ENCODE data around the gene CCDC6. TPM values are rescaled to one million over a fixed set of nuclear protein-coding genes. Genes with fewer than 3 reads are reported as not detected.

Gene CCDC6
- total RNA-seq, 1 experiment from 2014 or later, result 58.4 TPM

GRCh38 chr10:59950105-59950504 is 43.7 kb upstream of the CCDC6 start:
- H3K14ac ChIP-seq (ENCODE audit: insufficient read depth, low read length), result no peak overlapping the region
- no peak overlapping the region for H2BK20ac ChIP-seq (ENCODE audit: low read depth, low read length, poor library complexity, severe bottlenecking)
- no peak overlapping the region for H3K4ac ChIP-seq (ENCODE audit: low read depth, low read length)
- H2AK5ac ChIP-seq (ENCODE audit: insufficient read length, low read length), result no peak overlapping the region
- H3K79me1 ChIP-seq (ENCODE audit: insufficient read depth, low read depth, low read length, poor library complexity, severe bottlenecking), result no peaks in the 10 kb centered on the region
- 0 out of 5 replicates have a peak, but pooled peaks cover 0 to 3% of the 10 kb centered on the region in 2 experiments for H3K9me3 Mint-ChIP-seq
- no peak overlapping the region for H3K18ac ChIP-seq (ENCODE audit: insufficient read length, low read depth, low read length)
- no peaks in the 10 kb centered on the region for H4K20me1 ChIP-seq (ENCODE audit: control insufficient read depth, insufficient read depth, insufficient read length)
- no peak overlapping the region for H2AFZ ChIP-seq (ENCODE audit: low read length)
- no peaks in the 10 kb centered on the region for H3K9me3 ChIP-seq (ENCODE audit: control insufficient read depth, low read depth, low read length)
- no peak overlapping the region for H2BK5ac ChIP-seq (ENCODE audit: insufficient read length, low read length)
- H3K23me2 ChIP-seq (ENCODE audit: insufficient read length, low read depth, low read length, poor library complexity, severe bottlenecking), result no peaks in the 10 kb centered on the region
- no peaks in the 10 kb centered on the region for H3K27me3 Mint-ChIP-seq (ENCODE audit: low read depth)
- no peak overlapping the region for H2BK15ac ChIP-seq (ENCODE audit: low read depth, low read length)
- H4K5ac ChIP-seq (ENCODE audit: insufficient read length, low read depth, low read length), result no peak overlapping the region
- H3K9ac ChIP-seq (ENCODE audit: extremely low read depth, insufficient read length, low read length), result no peak overlapping the region
- no peak for TF ChIP-seq CTCF (conservative IDR thresholded peaks at IDR 0.05)
- no peak overlapping the region for H3K4me3 Mint-ChIP-seq
- no peak overlapping the region for H3T11ph ChIP-seq (ENCODE audit: low read length)
- no peak overlapping the region for H4K91ac ChIP-seq (ENCODE audit: insufficient read length, low read depth, low read length)
- no peaks in the 10 kb centered on the region for H3K79me2 ChIP-seq (ENCODE audit: insufficient read depth, low read length)
- H2BK12ac ChIP-seq (ENCODE audit: insufficient read length, low read depth, low read length), result no peak overlapping the region
- H3K27ac Mint-ChIP-seq, result no peak overlapping the region
- H3K36me3 Mint-ChIP-seq (ENCODE audit: insufficient read depth in 1 of 3, low read depth in 3 of 3), result no peaks in the 10 kb centered on the region
- H3K4me1 ChIP-seq (ENCODE audit: insufficient read depth, low read length), result peaks cover 7% of the 10 kb centered on the region; the same call in 1 of the 2 replicates
- no peak for DNase-seq
- H3K27ac ChIP-seq (ENCODE audit: insufficient read length, low read depth, low read length), result no peak overlapping the region
- H3K27me3 ChIP-seq (ENCODE audit: insufficient read depth, low read length), result no peaks in the 10 kb centered on the region
- H3K4me1 Mint-ChIP-seq, result peaks cover 18 to 20% of the 10 kb centered on the region in 2 experiments
- H3K56ac ChIP-seq (ENCODE audit: insufficient read length, low read depth, low read length), result no peak overlapping the region
- WGBS (ENCODE audit: extremely low coverage, insufficient read length, low lambda C conversion rate), result no CpG with 5 or more reads among the region's 2 CpGs
- no peak overlapping the region for H4K8ac ChIP-seq (replicated peaks; ENCODE audit: insufficient read length, low read depth, low read length)
- H3K4me2 ChIP-seq (ENCODE audit: insufficient read depth, insufficient read length, low read length), result no peak overlapping the region
- H2BK120ac ChIP-seq (ENCODE audit: low read depth, low read length, poor library complexity, severe bottlenecking), result no peak overlapping the region
- H3K23ac ChIP-seq (ENCODE audit: insufficient read length, low read depth, low read length), result no peak overlapping the region
